ENCODE measurements around the gene CHID1. TPM values are rescaled to one million over a fixed set of nuclear protein-coding genes. Genes with fewer than 3 reads are reported as not detected.

The CHID1 gene
- total and polyA plus RNA-seq, 4 donors = 41.7 to 92.2 (median 48.8) TPM

GRCh38 chr11:913043-913442 lies 2.4 kb upstream of the CHID1 start:
- H3K9ac ChIP-seq (ENCODE audit: insufficient read depth in 1 of 2, low read length in 2 of 2) = no peak overlapping the region
- H3K4me1 ChIP-seq (ENCODE audit: control insufficient read depth in 5 of 5, insufficient read depth in 5 of 5, low read length in 5 of 5) = peaks cover 0 to 14% (median 0%) of the 10 kb centered on the region in 5 donors
- ATAC-seq (ENCODE audit: insufficient read depth, low FRiP score) (no peak), DNase-seq (no peak)
- no peak overlapping the region for H3K27ac ChIP-seq (ENCODE audit: low read depth in 1 of 2, low read length in 1 of 2)
- H3K9me3 ChIP-seq (ENCODE audit: control insufficient read depth in 4 of 4, insufficient read depth in 3 of 4, low read length in 3 of 4) = no peaks in the 10 kb centered on the region
- no peak overlapping the region for H3K4me3 ChIP-seq
- H3K36me3 ChIP-seq (ENCODE audit: control insufficient read depth in 4 of 4, insufficient read depth in 4 of 4, low read length in 4 of 4) = no peaks in the 10 kb centered on the region
- TF ChIP-seq CTCF (IDR thresholded peaks at IDR 0.05; ENCODE audit: control extremely low read depth, extremely low read depth) = no peak
- 93 to 97% methylated on average over 4 of the region's 4 CpGs for WGBS, 2 donors
- no peaks in the 10 kb centered on the region for H3K27me3 ChIP-seq (ENCODE audit: control insufficient read depth in 3 of 3, insufficient read depth in 3 of 3, low read length in 2 of 3)

GRCh38 chr11:912266-912665 lies 1.7 kb upstream of the CHID1 start:
- Histone ChIP-seq H3K36me3 (ENCODE audit: control insufficient read depth in 4 of 4, insufficient read depth in 4 of 4, low read length in 4 of 4) (no peaks in the 10 kb centered on the region), H3K27me3 (ENCODE audit: control insufficient read depth in 3 of 3, insufficient read depth in 3 of 3, low read length in 2 of 3) (no peaks in the 10 kb centered on the region), H3K4me1 (ENCODE audit: control insufficient read depth in 5 of 5, insufficient read depth in 5 of 5, low read length in 5 of 5) (peaks cover 0 to 14% (median 0%) of the 10 kb centered on the region in 5 donors), H3K9me3 (ENCODE audit: control insufficient read depth in 4 of 4, insufficient read depth in 3 of 4, low read length in 3 of 4) (no peaks in the 10 kb centered on the region), H3K4me3 (no peak overlapping the region), H3K9ac (ENCODE audit: insufficient read depth in 1 of 2, low read length in 2 of 2) (no peak overlapping the region), H3K27ac (ENCODE audit: low read depth in 1 of 2, low read length in 1 of 2) (no peak overlapping the region)
- no peak for DNase-seq
- no peak for ATAC-seq (ENCODE audit: insufficient read depth, low FRiP score)
- WGBS, 2 donors = 95 to 96% methylated on average over 11 to 14 of the region's 14 CpGs
- TF ChIP-seq CTCF (IDR thresholded peaks at IDR 0.05; ENCODE audit: control extremely low read depth, extremely low read depth) = no peak

GRCh38 chr11:911890-912219 lies 1.2 kb upstream of the CHID1 start:
- Histone ChIP-seq H3K9me3 (ENCODE audit: control insufficient read depth in 4 of 4, insufficient read depth in 3 of 4, low read length in 3 of 4) (no peaks in the 10 kb centered on the region), H3K9ac (ENCODE audit: insufficient read depth in 1 of 2, low read length in 2 of 2) (peak overlapping the region in 1 of 2 donors; percentile 46), H3K36me3 (ENCODE audit: control insufficient read depth in 4 of 4, insufficient read depth in 4 of 4, low read length in 4 of 4) (no peaks in the 10 kb centered on the region), H3K4me3 (no peak overlapping the region), H3K27ac (ENCODE audit: low read depth in 1 of 2, low read length in 1 of 2) (peak overlapping the region in 1 of 2 donors; percentile 53), H3K4me1 (ENCODE audit: control insufficient read depth in 5 of 5, insufficient read depth in 5 of 5, low read length in 5 of 5) (peaks cover 0 to 14% (median 0%) of the 10 kb centered on the region in 5 donors), H3K27me3 (ENCODE audit: control insufficient read depth in 3 of 3, insufficient read depth in 3 of 3, low read length in 2 of 3) (no peaks in the 10 kb centered on the region)
- TF ChIP-seq CTCF (IDR thresholded peaks at IDR 0.05; ENCODE audit: control extremely low read depth, extremely low read depth) = no peak
- 90 to 95% methylated on average over 11 of the region's 11 CpGs for WGBS, 2 donors
- no peak for ATAC-seq (ENCODE audit: insufficient read depth, low FRiP score)
- no peak for DNase-seq
